ENCODE measurements around the gene IQCH.
"Not testable (repeated sequence)": the region's sequence is repeated elsewhere in the genome, so short reads cannot be mapped to it uniquely, and the experiment has no call there.

Gene IQCH

DNA sequence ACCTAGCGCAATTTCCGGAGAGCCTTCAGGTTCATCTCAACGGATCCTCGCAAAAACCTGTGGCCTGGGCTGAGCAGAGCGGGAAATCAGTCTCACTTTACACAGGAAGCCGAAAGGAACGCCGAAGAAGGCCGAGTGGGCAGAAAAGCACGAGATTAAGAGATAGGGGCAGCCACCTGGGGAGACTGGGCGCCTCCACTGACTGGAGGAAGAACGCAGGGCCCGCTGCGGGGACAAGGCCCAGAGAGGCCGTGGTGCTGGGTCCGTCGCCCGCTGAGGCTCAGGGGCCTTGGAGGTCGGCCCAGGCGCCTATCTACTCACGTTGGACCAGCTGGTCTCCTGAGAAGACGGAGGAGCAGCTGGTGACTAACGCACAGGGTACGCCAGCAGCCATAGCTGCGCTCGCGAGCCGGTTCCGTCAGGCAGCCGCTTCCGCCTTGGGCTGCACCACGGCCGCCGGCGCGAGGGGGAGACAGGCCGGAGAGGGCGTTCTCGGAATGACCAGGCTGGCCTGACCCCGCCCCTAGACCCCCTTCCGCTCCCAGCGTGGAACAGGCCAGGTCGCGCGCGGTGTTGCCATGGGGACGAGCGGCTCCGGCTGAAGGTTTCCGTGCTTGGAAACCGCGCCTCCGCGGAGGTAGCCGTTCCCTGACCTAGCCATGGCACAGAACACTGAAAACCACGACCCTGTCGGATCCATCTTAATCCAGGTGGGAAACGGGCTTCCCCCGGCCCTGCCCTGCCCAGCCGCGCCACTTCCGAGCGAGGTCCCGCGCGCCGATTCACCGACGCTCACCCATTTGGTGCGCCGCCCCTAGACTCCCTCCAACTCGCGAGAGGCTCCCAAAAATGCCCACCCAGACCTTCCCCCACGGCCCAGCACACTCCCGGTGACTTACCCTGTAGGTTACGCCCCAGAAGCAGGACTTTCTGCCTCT is at the start of gene IQCH, which contains the start of gene AAGAB:
TSS of gene IQCH (plus strand) at position 549 of the 938 bp plus-strand sequence. CDS start at position 660, 111 bp downstream.
TSS of gene AAGAB (minus strand) at position 424 of the 938 bp plus-strand sequence. CDS start at position 394, 30 bp downstream.
- DNase-seq, result peak; percentile 98

DNA sequence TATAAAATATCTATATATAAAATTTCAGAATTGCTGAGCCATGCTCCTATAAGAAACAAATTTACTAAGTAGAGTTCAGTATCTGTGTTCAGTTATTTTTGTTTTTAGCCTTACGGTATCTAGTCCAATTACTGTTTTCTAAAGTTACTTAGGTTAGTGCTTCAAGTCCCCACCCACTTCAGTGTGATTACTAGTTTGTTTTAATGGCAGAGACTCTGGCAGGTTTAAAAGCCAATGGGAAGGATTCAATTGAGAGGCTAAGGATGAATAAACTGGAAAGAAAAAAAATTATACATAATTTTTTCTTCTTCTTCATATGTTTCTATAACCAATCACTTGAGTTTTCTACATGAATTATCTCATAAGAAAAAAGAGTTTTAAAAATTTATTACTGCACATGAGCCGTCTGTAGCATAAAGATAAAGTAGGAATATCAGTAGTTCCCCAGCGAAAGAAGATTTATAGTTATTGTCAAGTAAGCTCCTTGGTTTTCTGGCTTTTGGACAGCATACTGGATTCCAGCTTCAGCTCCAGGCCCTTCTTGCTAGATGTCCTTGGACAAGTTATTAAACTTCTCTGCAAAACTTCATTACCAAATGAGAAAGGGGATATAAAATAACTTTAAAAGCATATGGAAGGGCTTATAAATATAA is 46.9 kb upstream of the IQCH start:
- no peak for DNase-seq

DNA sequence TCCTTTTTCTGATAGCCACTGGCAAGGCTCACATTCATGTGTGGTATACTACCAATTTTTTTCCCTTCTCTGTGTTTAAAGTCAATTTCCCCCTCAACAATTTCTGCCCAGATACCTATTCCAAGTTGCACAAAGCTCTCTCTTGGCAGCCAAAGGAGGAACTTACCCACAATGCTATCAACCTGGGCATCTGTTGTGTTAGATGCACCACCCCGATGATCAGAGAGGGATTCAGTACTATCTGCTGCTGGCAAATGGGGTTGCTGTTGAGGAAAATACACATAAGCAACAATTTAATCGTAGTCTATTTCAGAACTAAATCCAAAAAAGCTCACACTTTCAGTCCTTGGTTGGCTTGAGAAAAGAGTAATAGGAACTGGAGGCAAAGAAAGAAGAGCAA is 46.2 kb upstream of the IQCH start:
- DNase-seq, result no peak

DNA sequence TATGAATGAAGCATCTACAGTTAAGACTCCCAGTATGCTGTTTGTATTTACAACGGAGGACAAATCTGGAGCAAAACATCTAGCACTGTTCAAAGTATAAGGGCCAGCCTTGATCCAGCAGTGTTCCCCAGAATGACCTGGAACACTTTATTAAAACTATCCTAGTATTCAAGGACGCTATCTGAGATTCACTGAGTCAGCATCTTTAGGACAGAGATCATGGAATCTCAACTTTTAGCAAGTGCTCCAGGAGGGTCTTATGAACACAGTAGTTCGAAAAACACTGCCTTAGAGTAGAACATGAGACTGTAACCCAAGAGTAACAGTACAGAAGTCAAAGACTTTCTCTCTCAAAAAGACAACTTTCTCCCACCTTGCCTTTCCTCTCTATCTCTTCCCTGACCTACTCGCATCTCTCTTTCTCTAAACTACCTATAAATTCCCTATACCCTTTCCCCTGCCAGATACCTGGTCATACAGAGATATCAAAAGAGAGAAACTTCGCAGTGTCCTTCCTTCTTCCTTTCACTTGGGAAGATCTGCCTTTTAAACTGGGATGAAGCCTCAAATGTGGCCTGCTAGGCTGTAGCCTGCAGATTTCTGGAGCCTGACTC is 43.9 kb upstream of the IQCH start:
- no peak for DNase-seq

DNA sequence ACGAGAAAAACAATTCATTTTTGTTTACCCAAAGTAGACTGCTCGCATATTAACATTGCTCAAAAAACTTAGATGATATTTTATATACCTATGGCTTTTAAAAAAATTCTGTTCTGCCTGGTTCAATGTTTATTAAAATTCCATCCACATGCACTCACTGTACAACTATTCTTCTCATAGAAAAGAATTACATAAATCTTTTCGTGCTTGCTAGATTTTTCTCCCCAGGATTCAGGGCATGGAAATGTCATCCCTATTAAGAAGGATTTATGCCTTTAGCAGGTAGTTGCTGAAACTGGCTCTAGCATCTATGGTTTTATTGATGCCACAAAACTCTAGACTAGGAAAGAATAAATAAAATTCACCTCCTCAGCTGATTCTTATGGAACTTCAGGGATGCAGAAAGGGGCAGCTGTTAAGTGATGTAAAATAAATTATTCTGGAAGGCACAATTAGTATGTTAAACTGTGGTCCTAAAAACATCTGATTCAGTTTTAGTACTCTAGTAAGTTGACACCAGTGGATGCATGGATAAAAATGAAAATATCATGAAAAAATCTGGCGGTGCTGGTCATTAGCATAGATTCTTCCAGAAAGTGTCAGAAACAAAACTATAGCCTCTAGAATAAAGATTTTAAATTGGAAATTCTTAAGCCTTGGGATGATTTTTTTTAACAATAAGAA is 41.8 kb upstream of the IQCH start:
- no peak for DNase-seq

DNA sequence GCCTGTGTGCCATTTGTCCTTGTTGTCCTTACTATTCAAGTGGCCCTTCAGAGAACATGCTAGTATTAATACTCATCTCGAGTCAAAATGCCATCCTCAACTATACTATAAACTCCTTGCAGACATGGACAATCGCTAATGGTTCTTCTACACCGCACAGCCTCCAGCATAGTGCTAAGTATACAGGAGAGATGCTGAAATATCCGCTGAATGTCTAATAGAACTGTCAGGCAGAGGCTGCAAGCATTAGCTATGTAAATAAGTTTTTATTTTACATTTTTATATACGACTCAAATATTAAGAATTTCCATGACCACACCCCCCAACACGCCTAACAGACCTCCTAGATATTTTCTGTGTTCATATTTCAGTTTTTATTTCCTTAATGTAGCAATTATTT is 39.5 kb upstream of the IQCH start:
- DNase-seq, result no peak

DNA sequence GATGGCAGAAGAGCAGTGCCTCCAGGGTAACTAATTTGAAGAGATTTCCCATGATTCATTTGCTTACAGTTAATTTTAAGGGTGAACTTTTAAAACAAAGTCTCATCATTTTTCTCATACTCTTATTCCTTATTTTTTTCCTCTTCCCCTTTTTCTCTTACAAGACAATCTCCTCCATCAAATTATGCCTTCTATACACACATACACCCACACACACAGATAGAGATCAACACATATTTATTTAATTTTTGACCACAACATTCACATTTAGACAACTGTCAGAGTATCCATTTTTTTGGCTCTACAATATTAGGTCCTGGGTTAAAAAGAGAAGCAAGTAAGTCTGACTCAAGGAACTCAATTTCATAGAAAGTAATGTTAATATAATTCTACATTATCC is 37.7 kb upstream of the IQCH start:
- no peak for DNase-seq

DNA sequence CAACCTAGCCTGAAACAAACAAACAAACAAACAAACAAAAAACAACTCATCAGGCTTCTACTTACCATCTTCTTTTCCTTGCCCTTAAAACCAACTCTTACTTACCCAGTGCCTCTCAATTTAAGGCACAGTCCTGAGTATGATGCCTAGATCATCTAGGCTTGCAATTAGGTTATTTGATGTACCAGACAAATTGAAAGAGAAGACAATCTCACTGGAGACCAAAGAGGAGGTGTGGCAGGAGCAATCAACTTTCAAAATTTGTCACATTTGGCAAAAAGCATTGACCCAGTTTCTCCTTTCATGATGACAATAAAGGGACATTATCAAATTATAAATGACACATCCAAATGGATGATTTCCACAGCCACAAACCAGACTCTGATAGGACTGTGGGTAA is 36.2 kb upstream of the IQCH start:
- no peak for DNase-seq

DNA sequence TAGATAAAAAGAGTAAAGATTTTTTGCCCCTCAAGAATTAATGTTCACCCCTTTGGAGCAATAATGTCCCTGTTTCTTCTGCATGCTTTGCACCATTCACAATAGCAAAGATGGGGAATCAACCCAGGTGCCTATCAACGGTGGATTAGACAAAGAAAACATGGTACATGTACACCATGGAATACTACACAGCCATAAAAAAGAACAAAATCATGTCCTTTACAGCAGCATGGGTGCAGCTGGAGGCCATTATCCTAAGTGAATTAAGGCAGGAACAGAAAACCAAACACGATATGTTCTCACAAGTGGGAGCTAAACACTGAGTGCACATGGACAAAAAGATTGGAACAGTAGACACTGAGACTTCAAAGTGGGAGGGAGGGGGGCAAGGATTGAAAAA is 35.3 kb upstream of the IQCH start:
- no peak for DNase-seq

DNA sequence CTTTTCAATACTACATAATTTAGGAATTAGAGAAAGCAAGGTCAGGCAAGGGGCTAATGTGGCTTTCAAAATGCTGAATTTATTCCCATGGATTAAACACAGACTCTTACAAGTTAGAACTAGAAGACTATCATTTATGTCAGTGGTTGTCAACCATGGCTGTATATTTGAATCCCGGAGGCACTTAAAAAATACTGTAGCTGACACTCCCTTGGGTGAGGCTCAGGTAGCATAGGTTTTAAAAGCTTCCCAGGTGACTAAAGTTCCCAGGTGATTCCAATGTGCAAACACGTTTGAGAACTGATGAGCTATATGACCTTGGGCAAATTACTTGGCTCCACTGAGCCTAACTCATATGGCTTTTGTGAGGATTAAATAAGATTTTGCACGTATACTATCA is 29.7 kb upstream of the IQCH start:
- no peak for DNase-seq

DNA sequence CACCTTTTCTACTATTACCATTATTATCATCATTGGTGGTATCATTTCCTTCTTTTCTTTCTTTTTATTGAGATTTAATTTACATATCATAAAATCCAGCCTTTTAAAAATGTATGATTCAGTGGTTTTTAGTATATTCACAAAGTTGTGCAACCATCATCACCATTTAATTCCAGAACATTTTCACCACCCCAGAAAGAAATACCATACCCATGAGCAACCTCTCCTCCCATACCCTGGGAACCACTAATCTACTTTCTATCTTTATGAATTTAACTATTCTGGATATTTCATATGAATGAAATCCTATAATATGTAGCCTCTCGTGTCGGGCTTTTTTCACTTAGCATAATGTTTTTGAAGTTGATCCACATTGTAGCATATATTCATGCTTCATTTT is 29.2 kb upstream of the IQCH start:
- no peak for DNase-seq

DNA sequence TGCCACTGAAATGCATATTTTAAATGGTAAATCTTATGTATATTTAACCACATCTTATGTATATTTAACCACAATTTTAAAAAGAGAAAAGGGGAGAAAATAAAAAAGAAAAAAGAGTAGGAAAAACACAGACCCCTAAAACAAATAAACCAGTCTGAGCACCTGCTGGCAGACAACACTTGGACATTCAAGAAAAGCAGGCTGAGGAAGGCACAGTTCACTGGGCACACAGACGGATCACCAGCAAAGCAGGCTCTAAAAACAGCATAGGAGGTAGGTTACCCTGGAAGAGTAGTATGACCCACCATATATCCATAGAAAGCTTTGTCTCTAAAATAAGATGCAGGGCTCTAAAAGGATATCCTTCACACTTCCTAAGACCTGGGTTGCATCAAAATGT is 27.2 kb upstream of the IQCH start:
- DNase-seq, result no peak

DNA sequence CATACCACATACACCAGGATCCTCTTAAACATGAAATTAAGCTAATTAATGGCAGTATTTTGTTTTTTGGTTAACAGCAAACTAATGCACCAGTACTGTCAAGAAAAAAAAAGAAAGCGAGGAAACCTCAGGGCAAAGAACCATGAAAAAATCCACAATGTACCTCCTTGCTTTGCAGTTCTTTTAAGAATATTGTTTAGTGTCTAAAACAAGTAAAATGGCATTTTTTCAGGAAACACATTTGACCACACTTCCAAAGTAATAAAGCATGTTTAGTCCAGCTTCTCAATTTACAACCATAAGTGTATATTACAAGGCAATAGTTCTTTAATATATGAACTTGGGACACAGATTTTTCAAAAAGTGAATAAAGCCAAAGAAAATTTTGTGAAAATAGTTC is 26.7 kb upstream of the IQCH start:
- DNase-seq, result no peak

DNA sequence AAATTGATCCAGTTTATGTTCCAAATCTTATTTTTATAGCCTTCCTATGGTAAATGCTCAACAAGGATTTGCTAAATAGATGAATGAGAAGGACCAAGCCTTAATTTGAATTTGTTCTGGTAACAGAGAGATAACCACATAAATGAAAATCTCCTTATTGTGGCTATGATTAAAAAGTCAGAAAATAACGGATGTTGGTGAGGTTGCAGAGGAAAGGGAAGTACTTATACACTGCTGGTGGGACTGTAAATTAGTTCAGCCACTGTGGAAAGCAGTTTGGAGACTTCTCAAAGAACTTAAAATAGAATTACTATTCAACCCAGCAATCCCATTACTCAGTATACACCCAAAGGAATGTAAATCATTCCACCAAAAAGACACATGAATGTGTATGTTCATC is 26.3 kb upstream of the IQCH start:
- peak; percentile 19 for DNase-seq

DNA sequence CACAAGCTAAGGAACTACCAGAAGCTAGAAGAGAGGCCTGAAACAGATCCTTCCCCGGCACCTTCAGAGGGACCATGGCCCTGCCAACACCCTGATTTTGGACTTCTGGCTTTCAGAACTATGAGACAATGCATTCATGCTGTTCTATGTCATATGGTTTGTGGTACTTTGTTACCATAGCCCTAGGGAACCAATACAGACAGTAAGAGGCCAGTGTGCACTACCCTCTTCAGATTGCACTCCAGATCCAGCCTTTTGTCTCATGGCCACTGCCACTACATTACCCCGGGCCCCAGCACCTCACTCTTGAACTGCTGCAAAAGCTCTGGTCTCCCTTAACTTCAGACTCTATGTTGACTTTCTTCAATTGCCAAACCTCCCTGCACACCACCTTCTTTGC is 24.1 kb upstream of the IQCH start:
- DNase-seq, result no peak

DNA sequence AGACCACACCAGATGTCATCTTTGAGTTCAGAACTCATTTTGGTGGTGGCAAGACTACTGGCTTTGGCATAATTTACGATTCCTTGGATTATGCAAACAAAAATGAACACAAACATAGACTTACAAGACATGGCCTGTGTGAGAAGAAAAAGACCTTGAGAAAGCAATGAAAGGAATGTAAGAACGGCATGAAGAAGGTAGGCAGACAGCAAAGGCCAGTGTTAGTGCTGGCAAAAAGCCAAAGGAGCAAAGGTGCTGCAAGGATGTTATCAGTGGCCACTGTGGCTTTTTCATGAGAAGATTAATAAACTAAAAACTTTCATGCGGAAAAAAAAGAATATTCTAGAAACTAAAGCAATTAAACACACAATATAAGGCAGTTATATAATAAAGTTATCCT is 22.0 kb upstream of the IQCH start:
- DNase-seq, result no peak

DNA sequence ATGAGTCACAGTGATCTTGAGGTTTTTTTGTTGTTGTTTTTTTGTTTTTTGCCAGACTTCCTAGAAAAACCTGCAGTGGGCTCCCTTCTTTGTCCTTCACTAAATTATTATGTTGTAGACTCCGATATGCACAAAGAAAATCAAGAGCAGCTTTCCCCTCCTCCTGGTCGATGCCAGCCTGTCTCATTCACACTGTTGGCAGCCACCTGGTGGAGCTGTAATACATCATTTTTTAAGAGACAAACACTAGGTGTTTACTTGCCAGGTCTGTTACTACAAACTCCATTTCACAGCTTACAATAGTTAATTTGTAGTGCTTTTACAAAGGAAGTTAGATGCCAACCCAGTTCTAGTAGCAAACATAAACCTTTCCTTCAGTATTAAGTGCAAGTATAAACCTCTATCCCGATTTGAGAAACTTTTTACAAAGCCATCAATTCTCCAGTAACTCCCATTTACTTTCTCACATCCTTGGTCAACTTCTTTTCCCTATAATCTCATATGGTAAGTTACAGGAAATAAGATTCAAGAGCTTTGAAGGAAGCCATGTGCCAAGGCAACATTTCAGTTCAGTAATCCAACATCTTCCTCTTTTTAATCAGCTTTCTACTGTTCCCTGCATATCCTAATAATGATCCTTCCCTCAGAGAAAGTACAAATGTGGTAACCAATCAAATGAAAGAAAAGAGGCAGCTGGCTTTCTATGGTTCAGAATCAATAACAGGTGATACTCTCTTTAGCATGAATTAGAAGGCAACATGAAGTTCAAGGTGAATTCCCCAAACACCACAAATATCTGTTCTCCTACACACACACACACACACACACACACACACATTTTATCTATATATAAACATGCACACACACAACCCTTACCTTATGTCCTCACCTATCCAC is 14.1 kb upstream of the IQCH start:
- peak; percentile 66 for DNase-seq

DNA sequence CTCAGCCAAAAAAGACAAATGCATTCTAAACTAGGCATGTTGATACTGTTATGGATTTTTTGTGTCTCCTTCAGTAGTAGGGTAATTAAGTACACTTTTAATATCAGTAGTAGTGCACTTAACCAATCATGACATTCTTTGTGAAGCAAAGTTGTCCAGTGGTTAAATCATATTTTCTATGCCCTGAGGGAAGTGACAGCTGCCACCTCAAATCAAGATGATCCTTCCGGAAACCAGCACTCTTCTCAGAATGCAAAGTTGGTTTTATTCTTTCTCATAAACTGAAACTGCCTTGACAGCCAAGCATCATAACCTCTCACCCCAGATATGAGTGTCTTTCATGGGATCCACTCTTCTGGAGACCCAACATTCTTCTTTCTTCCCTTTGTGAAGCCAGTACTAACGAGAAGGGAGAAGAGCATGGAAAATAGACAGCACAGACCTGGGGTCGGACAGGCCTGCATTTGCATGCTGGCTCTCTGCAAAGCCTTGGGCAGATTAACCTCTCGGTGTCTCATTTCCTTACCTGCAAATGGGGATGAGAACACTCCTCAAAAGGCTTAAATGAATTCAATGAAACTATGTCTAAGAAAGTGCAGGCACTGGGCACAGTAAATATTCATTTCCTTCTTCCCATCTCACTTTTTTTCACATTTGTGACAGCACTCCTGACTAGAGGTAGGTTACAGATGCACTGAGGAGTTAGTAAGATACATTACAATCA is 13.3 kb upstream of the IQCH start:
- peak; percentile 49 for DNase-seq

DNA sequence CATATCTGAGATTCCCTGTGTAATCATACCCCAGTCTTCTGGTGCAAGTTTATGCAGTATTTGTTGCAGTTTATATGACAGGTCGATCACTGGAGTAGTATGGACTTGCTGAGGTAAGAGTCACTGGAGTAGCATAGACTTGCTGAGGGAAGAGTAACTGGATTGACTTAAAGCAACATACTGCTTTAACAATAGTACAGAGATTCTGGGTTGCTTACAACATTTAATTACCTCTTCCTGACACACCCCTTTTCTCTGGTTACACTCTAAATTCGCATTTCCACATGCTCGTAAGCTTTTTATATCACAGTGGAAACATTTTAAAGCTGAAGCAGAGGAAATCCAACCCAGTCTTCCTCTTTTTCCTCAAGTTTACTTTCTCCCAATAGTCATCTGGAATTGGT is 11.9 kb upstream of the IQCH start:
- DNase-seq, result no peak

DNA sequence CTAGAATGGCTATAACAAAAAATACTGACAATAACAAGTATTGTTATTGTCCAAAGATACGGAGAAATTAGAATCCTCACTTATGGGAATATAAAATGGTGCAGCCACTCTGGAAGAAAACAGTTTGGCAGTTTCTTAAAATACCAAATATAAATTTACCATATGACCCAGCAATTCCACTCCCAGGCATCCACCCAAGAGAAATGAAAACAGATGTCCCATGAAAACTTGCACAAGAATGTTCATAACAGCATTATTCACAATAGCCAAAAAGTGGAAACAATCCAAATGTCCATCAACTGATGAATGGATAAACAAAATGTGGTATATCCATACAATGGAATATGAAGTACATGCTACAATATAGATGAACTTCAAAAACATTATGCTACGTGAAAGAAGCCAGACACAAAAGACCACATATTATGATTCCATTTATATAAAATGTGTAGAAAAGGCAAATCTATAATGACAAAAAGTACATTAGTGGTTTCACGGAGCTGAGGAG is 9.6 kb upstream of the IQCH start:
- DNase-seq, result no peak

DNA sequence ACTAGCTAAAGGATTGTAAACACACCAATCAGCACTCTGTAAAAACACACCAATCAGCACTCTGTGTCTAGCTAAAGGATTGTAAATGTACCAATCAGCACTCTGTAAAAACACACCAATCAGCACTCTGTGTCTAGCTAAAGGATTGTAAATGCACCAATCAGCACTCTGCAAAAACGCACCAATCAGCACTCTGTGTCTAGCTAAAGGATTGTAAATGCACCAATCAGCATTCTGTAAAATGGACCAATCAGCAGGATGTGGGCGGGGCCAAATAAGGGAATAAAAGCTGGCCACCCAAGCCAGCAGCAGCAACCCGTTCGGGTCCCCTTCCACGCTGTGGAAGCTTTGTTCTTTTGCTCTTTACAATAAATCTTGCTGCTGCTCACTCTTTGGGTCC is 8.0 kb upstream of the IQCH start:
- DNase-seq, result not testable (repeated sequence)

Measured in CD4-positive, alpha-beta T cell treated with Interleukin-4 for 4 hours (primary cell).